ENCODE measurements around the gene RNPS1. TPM values are rescaled to one million over a fixed set of nuclear protein-coding genes. Genes with fewer than 3 reads are reported as not detected.

Gene RNPS1
- total and polyA plus RNA-seq, 2 of the 4 experiments (the other 2 are of a cell fraction): 57.5 to 192 TPM

DNA sequence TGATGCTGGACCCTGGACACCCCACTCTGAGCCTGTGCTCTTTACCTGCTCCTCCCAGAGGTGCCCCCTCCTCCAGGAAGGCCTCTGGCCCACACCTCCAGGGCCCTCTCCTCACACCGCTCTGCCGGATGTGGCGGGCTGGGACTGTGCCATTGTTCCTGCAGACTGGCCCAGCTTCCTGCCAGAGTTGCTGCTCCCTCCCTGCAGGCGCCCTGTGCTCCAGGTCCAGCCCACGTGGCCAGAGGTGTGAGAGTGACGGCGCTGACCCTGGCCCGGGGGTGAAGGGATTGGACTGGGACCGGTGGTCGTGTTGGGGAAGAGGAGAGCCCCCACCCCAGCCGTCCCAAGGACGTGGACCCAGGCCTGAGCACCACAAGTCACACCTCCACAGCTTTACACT, 38.8 kb downstream of the RNPS1 start:
- no peaks in the 10 kb centered on the region for H3K9me3 ChIP-seq (ENCODE audit: control insufficient read depth, insufficient read depth, low read length)
- in situ Hi-C loops (cut with MboI; ENCODE audit: low sequenced_read_pairs) (no loop called here), dilution Hi-C loops (cut with HindIII; ENCODE audit: low sequenced_read_pairs, unreplicated experiment) (no loop called here), intact Hi-C loops (cut with micrococcal nuclease) (no loop called here)
- no peak overlapping the region for H3K9ac ChIP-seq (ENCODE audit: low read depth, low read length)
- ChIA-PET POLR2A (ENCODE audit: unreplicated experiment) (no interaction called here), CTCF (no interaction called here)
- no peak overlapping the region for H3K4me3 ChIP-seq (ENCODE audit: insufficient read depth, low read depth, low read length)
- no peak overlapping the region for H2BK20ac ChIP-seq (ENCODE audit: low read depth, low read length)
- H2AK5ac ChIP-seq (ENCODE audit: low read depth, low read length): no peak overlapping the region
- no peak overlapping the region for H3K18ac ChIP-seq (ENCODE audit: low read depth, low read length)
- no peak overlapping the region for H3K4ac ChIP-seq (ENCODE audit: low read depth, low read length)
- ATAC-seq (ENCODE audit: low read depth) (no peak), DNase-seq (no peak)
- no peak overlapping the region for H2BK15ac ChIP-seq (ENCODE audit: low read depth, low read length)
- peaks cover 45% of the 10 kb centered on the region for H3K36me3 ChIP-seq (ENCODE audit: control insufficient read depth, insufficient read depth, low read length)
- H3K79me1 ChIP-seq (ENCODE audit: low read depth in 1 of 2, low read length in 2 of 2): peaks cover 2 to 43% of the 10 kb centered on the region in 2 experiments; a peak in 3 of 4 replicates
- no peak overlapping the region for H3K4me2 ChIP-seq (ENCODE audit: low read depth, low read length)
- H3K9me1 ChIP-seq (ENCODE audit: insufficient read depth, low read length): peaks cover 15% of the 10 kb centered on the region; the same call in 1 of the 2 replicates
- H4K91ac ChIP-seq (ENCODE audit: insufficient read depth, low read depth, low read length): no peak overlapping the region
- H4K20me1 ChIP-seq (ENCODE audit: insufficient read depth, low read length): peaks cover 24% of the 10 kb centered on the region
- no peak overlapping the region for H2BK120ac ChIP-seq (ENCODE audit: low read depth, low read length)
- no peak for TF ChIP-seq CTCF (conservative IDR thresholded peaks at IDR 0.05; ENCODE audit: low read depth, low read length)
- TF ChIP-seq FOS (IDR thresholded peaks at IDR 0.05; ENCODE audit: low read depth, low read length): no peak
- TF ChIP-seq, protein P1, sequence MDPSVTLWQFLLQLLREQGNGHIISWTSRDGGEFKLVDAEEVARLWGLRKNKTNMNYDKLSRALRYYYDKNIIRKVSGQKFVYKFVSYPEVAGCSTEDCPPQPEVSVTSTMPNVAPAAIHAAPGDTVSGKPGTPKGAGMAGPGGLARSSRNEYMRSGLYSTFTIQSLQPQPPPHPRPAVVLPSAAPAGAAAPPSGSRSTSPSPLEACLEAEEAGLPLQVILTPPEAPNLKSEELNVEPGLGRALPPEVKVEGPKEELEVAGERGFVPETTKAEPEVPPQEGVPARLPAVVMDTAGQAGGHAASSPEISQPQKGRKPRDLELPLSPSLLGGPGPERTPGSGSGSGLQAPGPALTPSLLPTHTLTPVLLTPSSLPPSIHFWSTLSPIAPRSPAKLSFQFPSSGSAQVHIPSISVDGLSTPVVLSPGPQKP (IDR thresholded peaks at IDR 0.05; ENCODE audit: borderline replicate concordance, low read depth, low read length): no peak
- TF ChIP-seq POLR2A (IDR thresholded peaks at IDR 0.05; ENCODE audit: low read depth, low read length): no peak
- no peak for TF ChIP-seq RFX5 (IDR thresholded peaks at IDR 0.05; ENCODE audit: low read depth, low read length)
- no peak for TF ChIP-seq BHLHE40 (IDR thresholded peaks at IDR 0.05; ENCODE audit: low read depth, low read length)
- TF ChIP-seq RCOR1 (IDR thresholded peaks at IDR 0.05; ENCODE audit: insufficient replicate concordance, low read length): no peak
- no peak for TF ChIP-seq MAFK (IDR thresholded peaks at IDR 0.05; ENCODE audit: low read depth, low read length)
- no peak for TF ChIP-seq MXI1 (IDR thresholded peaks at IDR 0.05; ENCODE audit: borderline replicate concordance, low read depth, low read length)
- no peak overlapping the region for H4K8ac ChIP-seq (ENCODE audit: low read depth in 2 of 2, low read length in 2 of 2)
- H2BK5ac ChIP-seq (ENCODE audit: low read depth, low read length, poor library complexity, severe bottlenecking): no peak overlapping the region
- H3K56ac ChIP-seq (ENCODE audit: extremely low read depth, insufficient read depth, low read length): no peak overlapping the region
- no peak overlapping the region for H4K5ac ChIP-seq (ENCODE audit: low read depth, low read length)
- peak overlapping the region; percentile 55 for H2AK9ac ChIP-seq (replicated peaks; ENCODE audit: low read depth, low read length, poor library complexity)
- H3K27ac ChIP-seq (ENCODE audit: insufficient read depth, low read length): no peak overlapping the region
- no TSS peak for BruUV-seq (replicated peaks)
- no peak overlapping the region for H2AFZ ChIP-seq (replicated peaks; ENCODE audit: low read length, poor library complexity)
- WGBS, 2 experiments (ENCODE audit: extremely low coverage in 2 of 2, insufficient read length in 1 of 2): no CpG with 5 or more reads among the region's 12 CpGs
- H3K27me3 ChIP-seq (ENCODE audit: control insufficient read depth, insufficient read depth, low read length): no peaks in the 10 kb centered on the region
- peaks cover 12% of the 10 kb centered on the region for H3K4me1 ChIP-seq (ENCODE audit: control insufficient read depth, insufficient read depth, low read length)
- no peak overlapping the region for H3K14ac ChIP-seq (replicated peaks; ENCODE audit: low read depth, low read length)
- H3K23ac ChIP-seq (ENCODE audit: low read depth, low read length): no peak overlapping the region

Measured in IMR-90 (cell line).